ENCODE measurements around the gene COL27A1.

DNA sequence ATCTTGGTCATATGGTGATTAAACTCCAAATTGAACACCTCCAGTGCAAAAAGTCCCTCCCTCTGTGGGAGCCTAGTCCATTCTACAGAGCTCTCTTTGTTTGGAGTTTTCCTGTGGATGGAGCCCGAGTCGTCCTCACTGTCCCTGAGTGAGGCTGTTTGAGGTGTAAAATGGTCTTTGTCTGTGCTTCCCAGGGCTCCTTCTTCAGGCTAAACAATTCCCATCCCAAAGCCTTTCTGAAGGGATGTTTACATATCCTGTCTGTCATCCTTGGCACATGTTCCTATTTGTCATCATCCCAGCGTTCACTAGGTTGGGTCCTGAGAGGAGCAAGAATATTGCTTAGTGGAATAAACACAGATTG is 68.9 kb downstream of the COL27A1 start:
- TF ChIP-seq MYC (IDR thresholded peaks at IDR 0.05; ENCODE audit: low read depth, low read length) (no peak), POLR2A (IDR thresholded peaks at IDR 0.05; ENCODE audit: low read depth, low read length) (peak; percentile 26), JUN (IDR thresholded peaks at IDR 0.05; ENCODE audit: borderline replicate concordance, insufficient read depth, insufficient read length, low read depth) (no peak), POLR2AphosphoS5 (IDR thresholded peaks at IDR 0.05; ENCODE audit: insufficient read depth, low read depth, low read length) (peak; percentile 51), GATA2 (IDR thresholded peaks at IDR 0.05; ENCODE audit: insufficient read depth, insufficient read length, low read depth, low read length) (no peak), FOS (IDR thresholded peaks at IDR 0.05; ENCODE audit: borderline replicate concordance, insufficient read depth, low read length) (peak; percentile 11), EZH2 (IDR thresholded peaks at IDR 0.05; ENCODE audit: borderline replicate concordance, low read depth, low read length, severe bottlenecking) (no peak)
- TF ChIP-seq, protein P1, sequence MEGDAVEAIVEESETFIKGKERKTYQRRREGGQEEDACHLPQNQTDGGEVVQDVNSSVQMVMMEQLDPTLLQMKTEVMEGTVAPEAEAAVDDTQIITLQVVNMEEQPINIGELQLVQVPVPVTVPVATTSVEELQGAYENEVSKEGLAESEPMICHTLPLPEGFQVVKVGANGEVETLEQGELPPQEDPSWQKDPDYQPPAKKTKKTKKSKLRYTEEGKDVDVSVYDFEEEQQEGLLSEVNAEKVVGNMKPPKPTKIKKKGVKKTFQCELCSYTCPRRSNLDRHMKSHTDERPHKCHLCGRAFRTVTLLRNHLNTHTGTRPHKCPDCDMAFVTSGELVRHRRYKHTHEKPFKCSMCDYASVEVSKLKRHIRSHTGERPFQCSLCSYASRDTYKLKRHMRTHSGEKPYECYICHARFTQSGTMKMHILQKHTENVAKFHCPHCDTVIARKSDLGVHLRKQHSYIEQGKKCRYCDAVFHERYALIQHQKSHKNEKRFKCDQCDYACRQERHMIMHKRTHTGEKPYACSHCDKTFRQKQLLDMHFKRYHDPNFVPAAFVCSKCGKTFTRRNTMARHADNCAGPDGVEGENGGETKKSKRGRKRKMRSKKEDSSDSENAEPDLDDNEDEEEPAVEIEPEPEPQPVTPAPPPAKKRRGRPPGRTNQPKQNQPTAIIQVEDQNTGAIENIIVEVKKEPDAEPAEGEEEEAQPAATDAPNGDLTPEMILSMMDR (IDR thresholded peaks at IDR 0.05; ENCODE audit: extremely low read depth in 1 of 2, insufficient read depth in 1 of 2, low read depth in 1 of 2, low read length in 2 of 2), result no peak
- TF ChIP-seq, protein P2, sequence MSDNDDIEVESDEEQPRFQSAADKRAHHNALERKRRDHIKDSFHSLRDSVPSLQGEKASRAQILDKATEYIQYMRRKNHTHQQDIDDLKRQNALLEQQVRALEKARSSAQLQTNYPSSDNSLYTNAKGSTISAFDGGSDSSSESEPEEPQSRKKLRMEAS (IDR thresholded peaks at IDR 0.05; ENCODE audit: insufficient read depth, insufficient read length), result no peak

Data from endothelial cell of umbilical vein (primary cell).